ENCODE data around the gene ERFL. TPM values are rescaled to one million over a fixed set of nuclear protein-coding genes. Genes with fewer than 3 reads are reported as not detected.

The ERFL gene
- polyA plus RNA-seq, 1 of the 3 experiments (the other 2 are of a cell fraction), result 0.07 TPM

DNA sequence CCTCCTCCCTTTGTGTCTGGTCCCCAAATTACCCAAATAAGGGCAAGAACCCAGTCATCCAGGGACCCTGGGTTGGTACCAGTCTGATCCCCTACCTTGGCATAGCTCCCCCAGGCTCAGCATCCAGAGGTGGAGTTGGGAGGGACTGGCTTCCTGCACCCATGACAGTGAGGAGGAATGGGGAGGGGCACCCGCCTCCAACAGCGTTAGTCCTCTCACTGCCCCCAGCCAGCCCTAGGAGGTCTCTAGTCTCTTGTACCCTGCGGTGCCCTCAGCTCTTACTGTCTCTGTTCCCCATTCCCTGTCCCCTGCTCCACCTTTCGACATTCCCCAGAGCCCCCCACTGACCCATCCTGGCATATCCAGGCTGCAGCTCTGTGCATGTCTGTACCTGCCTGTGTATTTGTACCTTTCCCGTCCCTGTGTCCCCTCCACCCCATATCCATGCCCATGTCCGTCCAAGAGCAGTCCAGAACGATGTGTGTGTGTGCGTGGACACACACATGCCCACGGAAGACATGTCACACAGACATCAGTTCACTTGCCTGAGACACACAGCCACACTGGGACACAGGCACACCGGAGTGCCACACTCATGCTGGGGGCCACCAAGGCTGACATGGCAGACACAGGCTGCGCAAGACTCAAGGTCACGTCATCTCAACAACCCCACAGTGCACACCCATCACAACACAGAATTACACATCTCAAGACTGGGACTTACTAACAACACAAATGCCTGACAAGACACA is 17.8 kb downstream of the ERFL start:
- CTCF ChIA-PET, result interaction anchor here (1.1 kb wide), 1 partner anchor 9 kb away, joined by 4 read pairs; no protein-coding TSS in a partner anchor
- no peak for DNase-seq
- no peak overlapping the region for H3K27ac ChIP-seq (ENCODE audit: low read depth in 2 of 2, low read length in 1 of 2)
- H2AFZ ChIP-seq (ENCODE audit: low read depth), result no peak overlapping the region
- WGBS (ENCODE audit: low lambda C conversion rate), result 81% methylated on average over 12 of the region's 12 CpGs
- H3K9me3 ChIP-seq, result no peaks in the 10 kb centered on the region
- no peaks in the 10 kb centered on the region for H3K9me2 ChIP-seq
- H3K4me3 ChIP-seq (ENCODE audit: low read depth in 2 of 2, low read length in 1 of 2), result no peak overlapping the region
- POLR2A ChIA-PET, result no interaction called here
- H3K4me1 ChIP-seq (ENCODE audit: control insufficient read depth in 1 of 2, insufficient read depth in 2 of 2, low read depth in 1 of 2, low read length in 1 of 2), result peaks cover 0 to 13% of the 10 kb centered on the region in 2 experiments; a peak in 1 of 4 replicates
- no peak for TF ChIP-seq SIN3A (IDR thresholded peaks at IDR 0.05; ENCODE audit: borderline replicate concordance, low read depth, low read length)
- TF ChIP-seq, protein P1, sequence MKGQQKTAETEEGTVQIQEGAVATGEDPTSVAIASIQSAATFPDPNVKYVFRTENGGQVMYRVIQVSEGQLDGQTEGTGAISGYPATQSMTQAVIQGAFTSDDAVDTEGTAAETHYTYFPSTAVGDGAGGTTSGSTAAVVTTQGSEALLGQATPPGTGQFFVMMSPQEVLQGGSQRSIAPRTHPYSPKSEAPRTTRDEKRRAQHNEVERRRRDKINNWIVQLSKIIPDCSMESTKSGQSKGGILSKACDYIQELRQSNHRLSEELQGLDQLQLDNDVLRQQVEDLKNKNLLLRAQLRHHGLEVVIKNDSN (IDR thresholded peaks at IDR 0.05; ENCODE audit: borderline replicate concordance, low read depth), result no peak
- TF ChIP-seq POLR2AphosphoS5 (IDR thresholded peaks at IDR 0.05; ENCODE audit: low read depth, low read length), result peak; percentile 12; the same call in 1 of the 2 replicates
- no peak for TF ChIP-seq MXI1 (IDR thresholded peaks at IDR 0.05; ENCODE audit: low read depth, low read length)
- no peak for TF ChIP-seq TEAD4 (IDR thresholded peaks at IDR 0.05; ENCODE audit: borderline replicate concordance, insufficient read depth)
- no peak for TF ChIP-seq TCF12 (IDR thresholded peaks at IDR 0.05)
- no peak overlapping the region for H3K4me2 ChIP-seq
- H3K27me3 ChIP-seq (ENCODE audit: insufficient read depth), result peaks cover 27% of the 10 kb centered on the region
- peaks cover 0 to 13% of the 10 kb centered on the region in 2 experiments for H3K36me3 ChIP-seq (replicated peaks in 1 of 2; ENCODE audit: control insufficient read depth in 1 of 2, insufficient read depth in 2 of 2, low read length in 1 of 2)
- peaks cover 3% of the 10 kb centered on the region for H3F3A ChIP-seq (replicated peaks; ENCODE audit: insufficient read depth)
- no peaks in the 10 kb centered on the region for H3K79me2 ChIP-seq (ENCODE audit: insufficient read depth)
- no peak overlapping the region for H3K9ac ChIP-seq
- H4K20me1 ChIP-seq (ENCODE audit: insufficient read depth), result 0 out of 2 replicates have a peak, but pooled peaks cover 2% of the 10 kb centered on the region

DNA sequence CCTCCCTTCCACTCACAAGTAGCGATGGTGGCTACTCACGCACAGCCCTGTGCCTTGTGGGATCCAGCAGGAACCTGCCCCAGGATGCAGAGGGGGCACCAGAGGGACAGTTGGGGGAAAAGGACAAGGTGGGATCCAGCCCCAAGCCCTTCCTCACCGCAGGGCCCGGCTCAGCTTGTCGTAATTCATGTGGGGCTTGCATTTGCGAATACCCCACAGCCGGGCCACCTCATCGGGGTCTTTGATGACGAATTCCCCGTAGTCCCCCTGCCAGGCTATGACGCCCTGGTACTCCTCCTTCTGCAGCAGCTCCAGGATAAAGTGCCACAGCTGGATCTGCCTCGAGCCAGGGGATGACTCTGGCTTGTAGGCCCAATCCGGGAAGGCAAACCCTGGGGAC is 18.5 kb downstream of the ERFL start:
- Histone ChIP-seq H3K27ac (ENCODE audit: low read depth in 2 of 2, low read length in 1 of 2) (no peak overlapping the region), H2AFZ (ENCODE audit: low read depth) (no peak overlapping the region), H3K4me1 (ENCODE audit: control insufficient read depth in 1 of 2, insufficient read depth in 2 of 2, low read depth in 1 of 2, low read length in 1 of 2) (peaks cover 0 to 13% of the 10 kb centered on the region in 2 experiments; a peak in 1 of 4 replicates), H3K79me2 (ENCODE audit: insufficient read depth) (no peaks in the 10 kb centered on the region), H3F3A (replicated peaks; ENCODE audit: insufficient read depth) (peaks cover 3% of the 10 kb centered on the region), H3K27me3 (ENCODE audit: insufficient read depth) (peaks cover 24% of the 10 kb centered on the region), H3K9me3 (no peaks in the 10 kb centered on the region), H3K4me2 (no peak overlapping the region), H4K20me1 (ENCODE audit: insufficient read depth) (0 out of 2 replicates have a peak, but pooled peaks cover 5% of the 10 kb centered on the region), H3K9me2 (no peaks in the 10 kb centered on the region), H3K36me3 (replicated peaks in 1 of 2; ENCODE audit: control insufficient read depth in 1 of 2, insufficient read depth in 2 of 2, low read length in 1 of 2) (peaks cover 0 to 19% of the 10 kb centered on the region in 2 experiments), H3K4me3 (ENCODE audit: low read depth in 2 of 2, low read length in 1 of 2) (no peak overlapping the region), H3K9ac (no peak overlapping the region)
- DNase-seq, result no peak
- CTCF ChIA-PET, result interaction anchor here (1.1 kb wide), 1 partner anchor 8 kb away, joined by 4 read pairs; no protein-coding TSS in a partner anchor
- POLR2A ChIA-PET, result no interaction called here
- 91% methylated on average over 10 of the region's 13 CpGs for WGBS (ENCODE audit: low lambda C conversion rate)
- no peak for TF ChIP-seq RAD21 (IDR thresholded peaks at IDR 0.05; ENCODE audit: low read length)
- no peak for TF ChIP-seq SIN3A (IDR thresholded peaks at IDR 0.05; ENCODE audit: borderline replicate concordance, low read depth, low read length)
- TF ChIP-seq, protein P2, sequence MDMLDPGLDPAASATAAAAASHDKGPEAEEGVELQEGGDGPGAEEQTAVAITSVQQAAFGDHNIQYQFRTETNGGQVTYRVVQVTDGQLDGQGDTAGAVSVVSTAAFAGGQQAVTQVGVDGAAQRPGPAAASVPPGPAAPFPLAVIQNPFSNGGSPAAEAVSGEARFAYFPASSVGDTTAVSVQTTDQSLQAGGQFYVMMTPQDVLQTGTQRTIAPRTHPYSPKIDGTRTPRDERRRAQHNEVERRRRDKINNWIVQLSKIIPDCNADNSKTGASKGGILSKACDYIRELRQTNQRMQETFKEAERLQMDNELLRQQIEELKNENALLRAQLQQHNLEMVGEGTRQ (IDR thresholded peaks at IDR 0.05; ENCODE audit: borderline replicate concordance, low read depth, low read length), result no peak
- TF ChIP-seq RFX5 (IDR thresholded peaks at IDR 0.05; ENCODE audit: low read length), result no peak
- TF ChIP-seq, protein P3, sequence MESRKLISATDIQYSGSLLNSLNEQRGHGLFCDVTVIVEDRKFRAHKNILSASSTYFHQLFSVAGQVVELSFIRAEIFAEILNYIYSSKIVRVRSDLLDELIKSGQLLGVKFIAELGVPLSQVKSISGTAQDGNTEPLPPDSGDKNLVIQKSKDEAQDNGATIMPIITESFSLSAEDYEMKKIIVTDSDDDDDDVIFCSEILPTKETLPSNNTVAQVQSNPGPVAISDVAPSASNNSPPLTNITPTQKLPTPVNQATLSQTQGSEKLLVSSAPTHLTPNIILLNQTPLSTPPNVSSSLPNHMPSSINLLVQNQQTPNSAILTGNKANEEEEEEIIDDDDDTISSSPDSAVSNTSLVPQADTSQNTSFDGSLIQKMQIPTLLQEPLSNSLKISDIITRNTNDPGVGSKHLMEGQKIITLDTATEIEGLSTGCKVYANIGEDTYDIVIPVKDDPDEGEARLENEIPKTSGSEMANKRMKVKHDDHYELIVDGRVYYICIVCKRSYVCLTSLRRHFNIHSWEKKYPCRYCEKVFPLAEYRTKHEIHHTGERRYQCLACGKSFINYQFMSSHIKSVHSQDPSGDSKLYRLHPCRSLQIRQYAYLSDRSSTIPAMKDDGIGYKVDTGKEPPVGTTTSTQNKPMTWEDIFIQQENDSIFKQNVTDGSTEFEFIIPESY (IDR thresholded peaks at IDR 0.05; ENCODE audit: borderline replicate concordance, low read depth), result no peak
- no peak for TF ChIP-seq TEAD4 (IDR thresholded peaks at IDR 0.05; ENCODE audit: borderline replicate concordance, insufficient read depth)
- TF ChIP-seq TAF1 (IDR thresholded peaks at IDR 0.05; ENCODE audit: borderline replicate concordance, low read depth, low read length), result no peak
- no peak for TF ChIP-seq FOXM1 (IDR thresholded peaks at IDR 0.05; ENCODE audit: low read depth)
- no peak for TF ChIP-seq GATA2 (CRISPR knock-in tag; IDR thresholded peaks at IDR 0.05)
- no peak for TF ChIP-seq NRF1 (IDR thresholded peaks at IDR 0.05; ENCODE audit: low read depth, low read length)
- TF ChIP-seq, protein P4, sequence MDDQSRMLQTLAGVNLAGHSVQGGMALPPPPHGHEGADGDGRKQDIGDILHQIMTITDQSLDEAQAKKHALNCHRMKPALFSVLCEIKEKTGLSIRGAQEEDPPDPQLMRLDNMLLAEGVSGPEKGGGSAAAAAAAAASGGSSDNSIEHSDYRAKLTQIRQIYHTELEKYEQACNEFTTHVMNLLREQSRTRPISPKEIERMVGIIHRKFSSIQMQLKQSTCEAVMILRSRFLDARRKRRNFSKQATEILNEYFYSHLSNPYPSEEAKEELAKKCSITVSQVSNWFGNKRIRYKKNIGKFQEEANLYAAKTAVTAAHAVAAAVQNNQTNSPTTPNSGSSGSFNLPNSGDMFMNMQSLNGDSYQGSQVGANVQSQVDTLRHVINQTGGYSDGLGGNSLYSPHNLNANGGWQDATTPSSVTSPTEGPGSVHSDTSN (IDR thresholded peaks at IDR 0.05), result no peak
- TF ChIP-seq, protein P5, sequence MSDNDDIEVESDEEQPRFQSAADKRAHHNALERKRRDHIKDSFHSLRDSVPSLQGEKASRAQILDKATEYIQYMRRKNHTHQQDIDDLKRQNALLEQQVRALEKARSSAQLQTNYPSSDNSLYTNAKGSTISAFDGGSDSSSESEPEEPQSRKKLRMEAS (IDR thresholded peaks at IDR 0.05; ENCODE audit: low read depth), result no peak
- no peak for TF ChIP-seq EP300 (IDR thresholded peaks at IDR 0.05; ENCODE audit: borderline replicate concordance in 1 of 2, low read depth in 1 of 2, low read length in 1 of 2)
- TF ChIP-seq, protein P6, sequence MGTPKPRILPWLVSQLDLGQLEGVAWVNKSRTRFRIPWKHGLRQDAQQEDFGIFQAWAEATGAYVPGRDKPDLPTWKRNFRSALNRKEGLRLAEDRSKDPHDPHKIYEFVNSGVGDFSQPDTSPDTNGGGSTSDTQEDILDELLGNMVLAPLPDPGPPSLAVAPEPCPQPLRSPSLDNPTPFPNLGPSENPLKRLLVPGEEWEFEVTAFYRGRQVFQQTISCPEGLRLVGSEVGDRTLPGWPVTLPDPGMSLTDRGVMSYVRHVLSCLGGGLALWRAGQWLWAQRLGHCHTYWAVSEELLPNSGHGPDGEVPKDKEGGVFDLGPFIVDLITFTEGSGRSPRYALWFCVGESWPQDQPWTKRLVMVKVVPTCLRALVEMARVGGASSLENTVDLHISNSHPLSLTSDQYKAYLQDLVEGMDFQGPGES (IDR thresholded peaks at IDR 0.05; ENCODE audit: low read depth, low read length), result no peak
- TF ChIP-seq JUND (IDR thresholded peaks at IDR 0.05), result no peak
- TF ChIP-seq EZH2phosphoT487 (IDR thresholded peaks at IDR 0.05; ENCODE audit: borderline replicate concordance, low read depth), result no peak
